Activated CD8-positive, alpha-beta memory T cell treated with anti-CD3 and anti-CD28 coated beads for 48 hours (primary cell): ENCODE measurements around the gene AFF1.

Source experiments
- DNase-seq, 3 experiments: peaks; one replicate each; pipeline ENCODE4 v3.0.0-alpha.2; 2020; ENCODE audit warnings: low read depth in 2 of 3, low spot score in 2 of 3

The AFF1 gene, protein sequence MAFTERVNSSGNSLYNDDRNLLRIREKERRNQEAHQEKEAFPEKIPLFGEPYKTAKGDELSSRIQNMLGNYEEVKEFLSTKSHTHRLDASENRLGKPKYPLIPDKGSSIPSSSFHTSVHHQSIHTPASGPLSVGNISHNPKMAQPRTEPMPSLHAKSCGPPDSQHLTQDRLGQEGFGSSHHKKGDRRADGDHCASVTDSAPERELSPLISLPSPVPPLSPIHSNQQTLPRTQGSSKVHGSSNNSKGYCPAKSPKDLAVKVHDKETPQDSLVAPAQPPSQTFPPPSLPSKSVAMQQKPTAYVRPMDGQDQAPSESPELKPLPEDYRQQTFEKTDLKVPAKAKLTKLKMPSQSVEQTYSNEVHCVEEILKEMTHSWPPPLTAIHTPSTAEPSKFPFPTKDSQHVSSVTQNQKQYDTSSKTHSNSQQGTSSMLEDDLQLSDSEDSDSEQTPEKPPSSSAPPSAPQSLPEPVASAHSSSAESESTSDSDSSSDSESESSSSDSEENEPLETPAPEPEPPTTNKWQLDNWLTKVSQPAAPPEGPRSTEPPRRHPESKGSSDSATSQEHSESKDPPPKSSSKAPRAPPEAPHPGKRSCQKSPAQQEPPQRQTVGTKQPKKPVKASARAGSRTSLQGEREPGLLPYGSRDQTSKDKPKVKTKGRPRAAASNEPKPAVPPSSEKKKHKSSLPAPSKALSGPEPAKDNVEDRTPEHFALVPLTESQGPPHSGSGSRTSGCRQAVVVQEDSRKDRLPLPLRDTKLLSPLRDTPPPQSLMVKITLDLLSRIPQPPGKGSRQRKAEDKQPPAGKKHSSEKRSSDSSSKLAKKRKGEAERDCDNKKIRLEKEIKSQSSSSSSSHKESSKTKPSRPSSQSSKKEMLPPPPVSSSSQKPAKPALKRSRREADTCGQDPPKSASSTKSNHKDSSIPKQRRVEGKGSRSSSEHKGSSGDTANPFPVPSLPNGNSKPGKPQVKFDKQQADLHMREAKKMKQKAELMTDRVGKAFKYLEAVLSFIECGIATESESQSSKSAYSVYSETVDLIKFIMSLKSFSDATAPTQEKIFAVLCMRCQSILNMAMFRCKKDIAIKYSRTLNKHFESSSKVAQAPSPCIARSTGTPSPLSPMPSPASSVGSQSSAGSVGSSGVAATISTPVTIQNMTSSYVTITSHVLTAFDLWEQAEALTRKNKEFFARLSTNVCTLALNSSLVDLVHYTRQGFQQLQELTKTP

DNA sequence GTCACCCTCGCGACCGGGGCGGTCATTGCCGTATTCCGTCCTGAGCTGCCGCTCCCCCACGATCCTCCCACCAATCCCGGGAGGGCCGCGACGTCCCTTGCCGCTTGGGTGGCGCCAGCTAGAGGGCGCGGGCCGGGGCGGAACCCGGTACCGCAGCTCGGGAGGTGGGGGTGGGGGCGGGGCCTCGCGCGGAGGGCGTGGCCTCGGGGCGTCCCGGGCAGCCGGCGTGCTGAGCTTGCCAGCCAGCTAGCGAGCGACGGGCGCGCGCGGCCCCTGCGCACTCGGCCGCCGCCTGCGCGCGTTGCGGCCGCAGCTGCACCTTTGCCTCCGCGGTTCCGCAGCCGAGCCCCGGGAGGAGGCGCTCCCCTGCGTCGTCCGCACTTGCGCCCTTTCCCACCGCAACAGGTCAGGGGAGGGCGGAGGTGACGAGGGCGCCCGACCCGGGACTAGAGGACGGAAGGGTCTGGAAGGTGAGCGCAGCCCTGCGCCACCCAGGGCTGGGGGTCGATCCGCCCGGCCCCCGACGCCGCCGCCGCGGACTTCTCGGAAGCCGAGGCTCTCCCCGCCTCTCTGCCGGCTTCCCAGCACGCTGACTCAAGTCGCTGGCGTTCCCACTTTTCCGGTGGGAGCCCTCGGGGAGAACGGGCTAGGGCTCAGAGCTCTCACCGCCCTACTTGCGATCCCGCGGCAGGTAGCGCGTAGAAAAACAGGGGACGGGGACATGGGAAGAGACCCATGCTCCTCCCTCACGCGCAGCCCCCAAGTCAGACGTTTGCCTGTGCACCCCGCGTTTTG is at the start of gene AFF1:
AFF1 (plus strand) TSS at position 241 of the 795 bp plus-strand sequence. CDS start 13,523 bp downstream, outside the sequence.
- peak; percentile 62 to 83 (median 75) for DNase-seq

DNA sequence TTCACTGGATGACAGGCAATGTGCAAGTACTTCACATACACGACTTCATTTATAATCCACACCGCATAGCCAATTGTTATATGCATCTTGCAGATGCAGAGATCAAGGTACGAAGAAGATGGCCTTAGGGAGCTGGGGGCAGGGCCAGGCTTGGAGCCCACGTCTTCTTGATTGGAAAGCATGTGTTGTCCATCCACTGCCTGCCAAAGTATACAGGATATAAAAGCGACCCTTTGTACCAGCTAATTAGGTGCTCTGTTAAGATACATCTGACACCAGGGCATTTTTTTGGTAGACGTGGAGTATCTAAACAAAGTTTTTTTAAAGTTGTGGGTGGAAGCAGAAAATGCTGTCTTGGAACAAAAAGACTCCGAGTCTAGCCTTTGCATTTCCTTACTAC is 44.0 kb upstream of the AFF1 start:
- DNase-seq, result no peak

DNA sequence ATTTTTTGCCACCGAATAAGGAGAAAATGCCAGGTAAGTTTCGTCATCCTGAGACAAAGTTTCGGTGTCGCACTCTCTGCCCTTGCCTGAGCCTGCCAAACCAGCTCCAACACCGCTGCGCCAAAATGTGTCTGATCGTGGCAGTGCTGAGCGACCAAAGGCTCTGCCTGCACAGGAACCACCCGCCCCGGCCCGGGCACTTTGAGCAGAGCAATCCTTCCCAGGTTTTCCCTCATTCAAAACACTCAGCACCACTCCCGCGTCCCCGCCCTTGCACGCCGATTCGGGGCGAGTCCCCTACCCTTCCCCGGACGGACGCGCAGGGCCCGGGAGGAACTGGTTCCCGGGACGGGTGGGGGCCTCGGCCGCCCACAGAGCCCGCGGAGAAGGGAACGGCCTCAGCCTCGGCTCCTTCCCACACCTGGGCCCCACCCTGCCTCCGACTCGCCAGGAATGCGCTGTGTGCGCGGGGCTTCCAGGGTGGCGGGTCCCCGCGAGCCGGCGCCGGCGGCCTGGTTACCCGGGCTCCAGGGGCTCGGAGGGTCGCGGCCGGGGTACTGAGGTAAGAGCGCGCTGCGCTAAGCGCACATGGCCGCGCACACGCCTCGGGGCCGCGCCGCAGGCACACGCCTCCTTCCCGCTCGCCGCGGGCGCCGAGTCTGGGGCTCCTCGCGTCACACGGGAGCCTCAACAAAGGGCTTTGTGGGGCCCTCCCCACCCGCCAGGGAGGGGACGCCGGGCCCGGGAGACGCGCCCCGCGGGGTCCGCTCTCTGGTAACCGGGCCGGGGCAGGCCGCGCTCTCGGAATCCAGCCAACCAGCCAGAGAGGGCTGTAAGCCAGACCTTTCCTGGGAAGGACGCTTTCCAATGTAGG is 42.8 kb upstream of the AFF1 start, which contains the start of gene C4orf36:
C4orf36 (minus strand) TSS at position 661 of the 874 bp plus-strand sequence. CDS start 902 bp downstream, outside the sequence.
- peak in 1 of 3 experiments; percentile 20 for DNase-seq

- DNase-seq, result no peak
These were observed 42.2 kb upstream of the AFF1 start for GRCh38 chr4:86892636-86892960.

DNA sequence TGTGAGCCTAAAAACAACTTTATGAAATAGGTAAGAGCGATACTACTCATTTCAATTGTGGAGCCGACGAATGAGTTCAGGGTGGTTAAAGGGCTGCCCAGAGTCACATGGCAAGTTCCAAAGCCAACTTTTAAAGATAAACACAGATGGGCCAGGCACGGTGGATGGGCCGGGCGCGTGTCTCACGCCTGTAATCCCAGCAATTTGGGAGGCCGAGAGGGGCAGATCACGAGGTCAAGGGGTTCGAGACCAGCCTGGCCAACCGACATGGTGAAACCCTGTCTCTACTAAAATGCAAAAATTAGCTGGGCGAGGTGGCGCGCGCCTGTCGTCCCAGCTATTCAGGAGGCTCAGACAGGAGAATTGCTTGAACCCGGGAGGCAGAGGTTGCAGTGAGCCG is 41.7 kb upstream of the AFF1 start:
- DNase-seq, result no peak

DNA sequence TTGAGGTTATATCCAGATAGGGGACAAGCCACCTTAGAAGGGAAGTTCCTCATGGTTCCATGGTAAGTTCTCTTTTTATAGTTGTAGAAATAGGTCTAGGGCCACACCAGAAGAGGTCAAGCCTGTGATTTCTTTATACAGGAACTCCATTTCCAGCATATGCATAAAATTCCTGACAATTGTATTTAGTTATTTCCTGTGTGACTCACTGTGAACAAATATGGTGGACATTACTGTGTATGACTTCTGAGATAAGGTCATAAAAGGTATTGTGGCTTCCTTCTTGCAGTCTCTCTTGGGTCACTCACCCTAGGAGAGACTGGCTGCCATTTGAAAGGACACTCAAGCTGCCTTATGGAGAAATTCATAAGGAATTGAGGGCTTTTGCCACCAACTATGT is 40.4 kb upstream of the AFF1 start:
- no peak for DNase-seq

DNA sequence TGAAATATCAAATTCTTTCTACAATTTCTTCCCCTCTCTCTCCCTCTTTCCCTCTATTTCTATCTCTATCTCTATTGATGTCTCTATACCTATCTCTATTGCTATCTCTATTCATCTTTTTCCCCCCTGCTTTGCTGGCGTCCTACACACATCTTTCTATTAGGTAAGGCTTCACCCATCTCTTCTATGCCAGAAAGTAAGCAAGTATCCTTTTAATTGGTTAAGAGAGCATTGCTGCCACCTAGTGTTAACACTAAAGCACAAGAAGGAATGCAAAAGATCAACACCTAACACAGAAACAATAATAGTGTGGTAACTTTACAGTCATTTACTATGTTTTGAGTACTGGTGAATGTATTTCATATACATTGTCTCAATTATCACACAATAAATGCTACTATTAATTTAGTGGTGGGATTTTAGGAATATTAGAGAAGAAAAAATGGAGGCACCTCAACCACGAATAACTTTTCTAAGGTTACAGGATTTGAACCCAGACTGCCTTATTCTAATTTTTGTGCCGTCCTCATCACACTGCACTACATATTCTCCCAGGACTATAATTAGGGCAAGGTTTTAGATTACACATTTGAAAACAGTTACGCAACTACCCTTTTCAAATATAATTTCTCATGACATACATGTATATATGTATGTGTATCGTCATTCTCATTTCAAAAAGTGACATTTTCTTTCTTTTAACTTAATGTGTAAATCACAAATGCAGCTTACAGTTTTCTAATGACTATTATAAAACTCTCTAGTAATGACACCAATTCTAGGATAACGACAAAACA is 38.9 kb upstream of the AFF1 start:
- no peak for DNase-seq

DNA sequence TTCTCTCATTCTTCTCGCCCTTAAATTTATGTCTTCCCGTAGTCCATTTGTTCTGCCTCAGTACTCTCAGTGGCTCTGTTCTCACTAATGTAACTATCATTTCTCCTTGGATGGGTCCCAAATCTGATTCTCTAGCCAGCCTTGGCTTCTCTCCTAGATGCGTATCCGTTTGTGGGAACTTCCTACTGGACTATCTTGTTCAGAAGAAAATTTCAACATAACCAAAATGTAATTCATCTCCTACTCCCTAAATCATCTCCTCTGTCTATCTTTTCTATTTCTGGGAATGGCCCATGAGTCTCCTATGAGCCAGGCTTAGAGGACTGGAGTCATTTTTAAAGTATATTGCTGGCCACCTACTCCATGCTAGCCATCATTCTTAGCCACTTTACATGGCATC is 38.2 kb upstream of the AFF1 start:
- DNase-seq, result no peak

- no peak for DNase-seq
These were observed 36.2 kb upstream of the AFF1 start for GRCh38 chr4:86898562-86898961.

- DNase-seq, result no peak
These were observed 32.9 kb upstream of the AFF1 start for GRCh38 chr4:86901864-86902263.

GRCh38 chr4:86908251-86908657 is 26.6 kb upstream of the AFF1 start:
- DNase-seq, result no peak

DNA sequence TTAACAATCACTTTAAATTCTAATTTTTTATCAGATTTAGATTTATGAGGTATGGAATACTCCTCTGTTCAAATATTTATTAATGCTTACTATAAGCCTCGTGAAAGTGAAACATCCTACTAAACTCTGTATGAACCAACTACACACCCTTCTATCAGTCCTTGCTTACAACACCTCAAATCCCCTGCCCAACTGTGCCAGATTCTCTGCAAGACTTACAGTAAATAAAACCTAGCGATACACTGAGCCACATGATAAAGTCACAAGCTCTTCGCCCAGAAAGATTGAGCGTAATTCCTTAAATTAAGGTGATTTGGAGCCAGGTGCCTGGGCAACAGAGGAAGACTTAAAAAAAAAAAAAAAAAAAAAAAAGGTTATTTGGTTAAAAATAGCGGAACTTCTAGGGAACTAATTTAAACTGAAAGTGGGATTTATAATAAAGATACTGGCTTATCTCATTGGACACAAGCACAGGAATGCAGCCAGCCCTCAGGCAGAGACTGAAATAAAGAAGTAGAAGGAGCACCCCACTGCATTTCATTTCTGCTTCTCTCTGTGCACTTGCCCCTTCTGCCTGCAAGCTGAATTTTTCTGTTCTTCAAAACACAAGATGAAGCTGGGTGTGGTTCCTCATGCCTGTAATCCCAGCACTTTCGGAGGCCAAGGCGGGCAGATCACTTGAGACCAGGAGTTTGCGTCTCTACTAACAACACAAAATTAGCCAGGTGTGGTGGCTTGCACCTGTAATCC is 25.1 kb upstream of the AFF1 start:
- DNase-seq, result no peak

DNA sequence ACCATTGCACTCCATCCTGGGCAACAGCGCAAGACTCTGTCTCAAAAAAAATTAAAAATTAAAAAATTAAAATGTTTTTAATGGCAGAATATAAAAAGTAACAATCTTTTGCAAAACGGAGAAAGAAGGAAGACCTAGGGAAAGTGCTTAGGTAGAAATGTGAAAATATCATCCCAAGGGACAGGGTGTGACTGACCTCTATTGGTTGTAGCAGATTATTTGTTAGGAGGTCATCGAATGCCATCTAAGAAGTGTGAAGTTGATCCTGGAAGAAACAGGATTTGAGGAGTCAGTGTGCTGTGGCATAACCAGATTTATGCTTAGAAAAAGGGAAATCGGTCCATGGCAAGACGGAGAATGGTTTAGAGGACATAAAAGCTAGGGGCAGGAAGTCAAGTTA is 24.4 kb upstream of the AFF1 start:
- no peak for DNase-seq

- no peak for DNase-seq
These were observed 23.8 kb upstream of the AFF1 start for GRCh38 chr4:86910820-86911684.

DNA sequence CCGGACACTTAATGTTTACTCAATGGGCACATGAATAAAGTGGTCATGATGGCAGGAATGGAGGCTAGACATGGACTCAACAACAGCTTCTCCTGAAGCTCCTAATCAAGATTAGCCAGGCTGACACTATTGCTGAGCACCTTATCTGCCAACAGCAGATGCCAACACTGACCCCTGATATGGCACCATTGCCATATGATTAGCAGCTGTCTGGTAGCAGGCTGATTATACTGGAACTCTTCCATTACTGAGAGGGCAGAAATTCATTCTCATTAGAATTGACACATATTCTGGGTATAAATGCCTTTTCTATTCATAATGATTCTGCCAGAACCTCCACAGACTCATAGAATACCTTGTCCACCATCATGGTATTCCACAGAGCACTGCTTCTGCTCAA is 18.4 kb upstream of the AFF1 start:
- DNase-seq, result no peak

DNA sequence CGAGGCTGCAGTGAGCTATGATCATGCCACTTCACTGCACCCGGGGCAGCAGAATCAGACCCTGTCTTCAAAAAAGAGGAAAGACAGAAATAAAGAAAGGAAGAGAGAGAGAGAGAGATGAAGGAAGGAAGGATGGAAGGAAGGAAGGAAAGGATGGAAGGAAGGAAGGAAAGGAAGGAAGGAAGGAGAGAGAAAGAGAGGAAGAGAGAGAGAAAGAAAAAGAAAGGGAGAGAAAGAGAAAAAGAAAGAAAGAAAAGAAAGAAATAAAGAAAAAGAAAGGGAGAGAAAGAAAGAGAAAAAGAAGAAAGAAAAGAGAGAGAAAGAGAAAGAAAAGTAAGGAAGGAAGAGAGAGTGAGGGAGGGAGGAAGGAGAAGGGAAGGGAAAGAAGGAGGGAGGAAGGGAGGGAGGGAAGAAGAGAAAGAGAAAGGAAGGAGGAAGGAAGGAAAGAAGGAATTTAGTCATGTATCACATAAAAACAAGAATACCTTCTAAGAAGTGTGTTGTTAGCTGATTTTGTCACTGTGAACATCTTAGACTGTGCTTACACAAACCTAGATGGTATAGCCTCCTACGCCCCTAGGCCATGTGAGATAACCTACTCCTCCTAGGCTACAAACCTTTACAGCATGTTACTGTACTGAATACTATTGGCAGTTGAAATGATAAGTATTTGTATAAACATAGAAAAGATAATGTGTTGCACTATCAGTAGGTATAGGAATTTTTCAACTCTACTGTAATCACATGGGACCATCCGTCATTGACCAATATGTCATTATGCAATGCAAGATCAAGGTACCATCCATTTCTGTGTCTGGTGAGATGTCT is 17.4 kb upstream of the AFF1 start:
- no peak for DNase-seq
